Heart right ventricle (tissue), 16 donors: ENCODE results near the gene CATSPERE. TPM values are rescaled to one million over a fixed set of nuclear protein-coding genes. Genes with fewer than 3 reads are reported as not detected.

Source experiments
- ATAC-seq, 8 donors: fragments of 200-7000 bp; cut with Tn5 transposase; one replicate each; pipeline ENCODE4 v1.9.1; 2020; ENCODE audit warnings: mild to moderate bottlenecking in 8 of 8, moderate library complexity in 8 of 8, moderate number of reproducible peaks in 1 of 8
- DNase-seq, 2 donors: peaks; one replicate each; pipeline ENCODE4 v3.0.0-alpha.2; 2020
- H3K27ac ChIP-seq, 10 donors: fragments of 200-600 bp; sonication (generic) in 2 of 10; one replicate each; pipeline versions ENCODE4 v1.5.0 to v1.8.0; 2020 to 2022; ENCODE audit warnings: mild to moderate bottlenecking in 3 of 10
- H3K27me3 ChIP-seq, 7 donors: fragments of 200-600 bp; one replicate each; pipeline ENCODE4 v1.8.0; 2021 to 2022; ENCODE audit warnings: mild to moderate bottlenecking in 2 of 7
- H3K36me3 ChIP-seq, 9 donors: fragments of 200-600 bp; sonication (generic) in 1 of 9; one replicate each; pipeline versions ENCODE4 v1.5.0 to v1.8.0; 2020 to 2022; ENCODE audit warnings: mild to moderate bottlenecking in 2 of 9
- H3K4me1 ChIP-seq, 9 donors: fragments of 200-600 bp; sonication (generic) in 1 of 9; one replicate each; pipeline versions ENCODE4 v1.5.0 to v1.8.0; 2020 to 2022; ENCODE audit warnings: mild to moderate bottlenecking in 4 of 9
- H3K4me3 ChIP-seq, 10 donors: fragments of 200-600 bp; sonication (generic) in 2 of 10; one replicate each; pipeline versions ENCODE4 v1.5.0 to v1.8.0; 2020 to 2022; ENCODE audit warnings: mild to moderate bottlenecking in 7 of 10, moderate library complexity in 2 of 10
- H3K9me3 ChIP-seq, 11 donors: fragments of 200-600 bp in 10 of 11; sonication (generic) in 2 of 11; one replicate each; pipeline versions ENCODE4 v1.5.0 to v1.8.0; 2013 to 2022; ENCODE audit warnings: mild to moderate bottlenecking in 2 of 11, control low read depth in 1 of 11, moderate library complexity in 1 of 11
- WGBS, 2 donors: extraction: QIAGEN DNeasy Blood & Tissue Kit; methylation state at CpG; one replicate each; pipeline ENCODE4 v1.1.7; 2013; ENCODE audit warnings: inconsistent platforms in 1 of 2; 5-methylcytosine and 5-hydroxymethylcytosine counted together
- intact Hi-C, 10 donors: fragments of 100-400 bp; cut with DNase I; formaldehyde crosslinking; loops; one replicate each; pipeline versions ENCODE4 v1.11.1 to v1.14.2; 2022
- polyA plus RNA-seq, 2 donors: library from polyadenylated mRNA; stranded (reverse); fragments of 200-250 nt; gene quantifications; one replicate each; pipeline ENCODE4 v1.2.3, GENCODE V29; 2013
- total RNA-seq, 10 donors: library from RNA; stranded (reverse); fragmentation: NEBNext Ultra II Directional in 3 of 10; extraction: Animal tissue kit (Norgen Biotek cat#: 25700) in 3 of 10; gene quantifications; one replicate each; pipeline versions ENCODE4 v1.2.1 to v1.2.4, GENCODE V29; 2021 to 2023
- TF ChIP-seq, protein P1 (sequence below), 9 donors: fragments of 200-600 bp; sonication (generic) in 2 of 9; IDR thresholded peaks; one replicate each; pipeline versions ENCODE4 v1.5.0 to v1.8.0; 2021 to 2022; ENCODE audit warnings: antibody characterized with exemption in 9 of 9, mild to moderate bottlenecking in 5 of 9, moderate library complexity in 1 of 9
- donor health status: Arrhythmogenic right ventricular cardiomyopathy.
- donor health status: ischemic (EF 13 %, LVEDD 7.1; RV severe dilation, severe dysfunction).
- donor health status: healthy with polysubstance abuse.
- donor health status: DM: no; HTN: yes; CAD: no.
- donor health status: DM: no; HTN: no; CAD: no.
- donor health status: ischemic (EF 25% LVEDD 6.9; RV normal size, moderate dysfunction).
- donor health status: ischemic (EF 25% LVEDD 5.7; RV mildly dilated, moderate dysfunction).
- donor health status: healthy.
- donor health status: DM: yes; HTN: yes; CAD: no.
- donor health status: Ischemic cardiomyopathy.
- donor health status: ischemic (EF 35%, LVEDD 5.7; RV mildly dilated, moderate dysfunction).
- donor health status: nonischemic (EF 11% LVEDD 7.7; RV severe dilation, severe dysfunction).
- donor health status: DM: yes; HTN: yes; CAD: no.
- donor health status: PGD.
- donor health status: ischemic (EF 29% LVEDD 5.4; RV normal size, mild dysfunction).
- donor health status: nonischemic (EF 23%, LVEDD 6.1; RV moderate dilation, normal function).

Gene CATSPERE
- total and polyA plus RNA-seq, 12 donors, result 0.07 to 0.83 (median 0.26) TPM; not detected in 1

DNA sequence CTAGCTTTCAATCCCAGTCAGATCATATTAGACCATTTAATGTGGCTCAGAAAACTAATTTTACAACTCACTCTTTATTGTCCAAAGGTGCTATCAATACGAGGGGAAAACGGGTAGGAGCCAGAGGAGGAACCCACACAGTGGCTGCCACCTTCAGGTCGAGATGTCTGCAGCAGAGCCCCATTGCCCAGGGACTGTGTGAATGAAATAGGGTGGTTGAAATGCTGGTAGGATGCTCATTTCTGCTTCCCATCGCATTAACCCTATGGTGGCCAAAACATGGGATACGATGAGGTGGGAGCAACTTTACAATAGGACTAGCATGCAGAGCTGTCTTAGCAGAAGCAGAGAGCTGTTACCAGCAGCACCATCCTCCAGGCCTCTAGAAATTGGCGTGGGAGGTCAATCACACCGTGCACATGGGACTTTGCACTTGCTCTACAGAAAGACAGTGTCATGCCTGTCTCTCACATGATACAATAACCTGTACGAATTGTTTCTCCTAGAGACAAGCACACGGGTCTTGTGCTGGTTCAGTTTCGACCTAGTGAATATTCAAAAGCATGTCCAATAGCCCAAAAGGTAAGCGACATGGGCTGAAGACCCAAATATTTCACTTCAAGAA lies 122.4 kb downstream of the CATSPERE start:
- Histone ChIP-seq H3K36me3 (no peaks in the 10 kb centered on the region), H3K4me1 (no peaks in the 10 kb centered on the region), H3K4me3 (no peak overlapping the region), H3K27ac (no peak overlapping the region), H3K27me3 (no peaks in the 10 kb centered on the region), H3K9me3 (peaks cover 0 to 12% (median 0%) of the 10 kb centered on the region in 11 donors)
- TF ChIP-seq, protein P1, sequence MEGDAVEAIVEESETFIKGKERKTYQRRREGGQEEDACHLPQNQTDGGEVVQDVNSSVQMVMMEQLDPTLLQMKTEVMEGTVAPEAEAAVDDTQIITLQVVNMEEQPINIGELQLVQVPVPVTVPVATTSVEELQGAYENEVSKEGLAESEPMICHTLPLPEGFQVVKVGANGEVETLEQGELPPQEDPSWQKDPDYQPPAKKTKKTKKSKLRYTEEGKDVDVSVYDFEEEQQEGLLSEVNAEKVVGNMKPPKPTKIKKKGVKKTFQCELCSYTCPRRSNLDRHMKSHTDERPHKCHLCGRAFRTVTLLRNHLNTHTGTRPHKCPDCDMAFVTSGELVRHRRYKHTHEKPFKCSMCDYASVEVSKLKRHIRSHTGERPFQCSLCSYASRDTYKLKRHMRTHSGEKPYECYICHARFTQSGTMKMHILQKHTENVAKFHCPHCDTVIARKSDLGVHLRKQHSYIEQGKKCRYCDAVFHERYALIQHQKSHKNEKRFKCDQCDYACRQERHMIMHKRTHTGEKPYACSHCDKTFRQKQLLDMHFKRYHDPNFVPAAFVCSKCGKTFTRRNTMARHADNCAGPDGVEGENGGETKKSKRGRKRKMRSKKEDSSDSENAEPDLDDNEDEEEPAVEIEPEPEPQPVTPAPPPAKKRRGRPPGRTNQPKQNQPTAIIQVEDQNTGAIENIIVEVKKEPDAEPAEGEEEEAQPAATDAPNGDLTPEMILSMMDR (IDR thresholded peaks at IDR 0.05), result no peak
- no peak for ATAC-seq
- no peak for DNase-seq
- 77 to 80% methylated on average over 11 of the region's 11 CpGs for WGBS, 2 donors
- intact Hi-C loops, result no loop called here

DNA sequence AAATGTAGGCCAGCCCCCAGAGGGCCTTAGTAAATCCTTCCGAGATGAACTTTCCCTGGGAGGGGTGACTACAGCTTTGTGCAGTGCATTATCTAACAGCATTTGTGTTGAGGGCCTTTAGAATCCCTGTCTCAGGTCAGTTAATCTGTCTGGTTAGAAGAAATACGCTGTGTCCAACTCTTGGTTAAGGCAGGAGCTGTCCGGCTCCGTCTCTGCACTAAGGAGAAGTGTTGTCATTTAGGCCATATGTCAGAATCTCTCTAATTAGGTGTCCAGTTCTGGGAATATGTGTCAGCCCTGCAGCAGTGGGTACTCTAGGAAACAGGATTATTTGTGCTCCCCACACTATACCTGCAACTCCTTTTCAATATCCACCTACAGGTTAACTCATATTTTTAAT lies 124.8 kb downstream of the CATSPERE start:
- ATAC-seq (no peak), DNase-seq (no peak)
- 88 to 91% methylated on average over 4 of the region's 4 CpGs for WGBS, 2 donors
- no peak overlapping the region for H3K27ac ChIP-seq
- H3K9me3 ChIP-seq, result peaks cover 0 to 10% (median 0%) of the 10 kb centered on the region in 11 donors
- TF ChIP-seq, protein P1 (IDR thresholded peaks at IDR 0.05), result no peak
- no peaks in the 10 kb centered on the region for H3K36me3 ChIP-seq
- no peaks in the 10 kb centered on the region for H3K4me1 ChIP-seq
- H3K4me3 ChIP-seq, result no peak overlapping the region
- intact Hi-C loops, result no loop called here
- no peaks in the 10 kb centered on the region for H3K27me3 ChIP-seq

DNA sequence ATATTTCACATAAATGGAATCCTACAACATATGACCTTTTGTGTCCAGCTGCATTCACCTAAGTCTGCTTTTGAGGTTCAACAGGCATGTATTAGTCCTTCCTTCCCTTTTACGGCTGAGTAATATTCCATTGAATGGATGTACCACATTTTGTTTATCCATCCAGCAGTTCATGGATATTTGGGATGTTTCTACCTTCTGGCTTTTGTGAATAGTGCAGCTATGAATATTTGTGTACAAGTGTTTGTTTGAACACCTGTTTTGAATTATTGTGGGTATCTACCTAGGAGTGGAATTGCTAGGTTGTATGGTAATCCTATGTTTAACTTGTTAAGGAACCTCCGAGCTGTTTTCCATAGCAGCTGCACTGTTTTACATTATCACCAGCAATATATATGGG lies 129.6 kb downstream of the CATSPERE start:
- DNase-seq (no peak), ATAC-seq (no peak)
- H3K27ac ChIP-seq, result no peak overlapping the region
- no peaks in the 10 kb centered on the region for H3K36me3 ChIP-seq
- TF ChIP-seq, protein P1 (IDR thresholded peaks at IDR 0.05), result no peak
- no peaks in the 10 kb centered on the region for H3K4me1 ChIP-seq
- H3K27me3 ChIP-seq, result no peaks in the 10 kb centered on the region
- WGBS, 2 donors, result 94 to 95% methylated on average over 2 of the region's 2 CpGs
- no peak overlapping the region for H3K4me3 ChIP-seq
- intact Hi-C loops, result no loop called here
- H3K9me3 ChIP-seq, result peaks cover 0 to 13% (median 0%) of the 10 kb centered on the region in 11 donors

DNA sequence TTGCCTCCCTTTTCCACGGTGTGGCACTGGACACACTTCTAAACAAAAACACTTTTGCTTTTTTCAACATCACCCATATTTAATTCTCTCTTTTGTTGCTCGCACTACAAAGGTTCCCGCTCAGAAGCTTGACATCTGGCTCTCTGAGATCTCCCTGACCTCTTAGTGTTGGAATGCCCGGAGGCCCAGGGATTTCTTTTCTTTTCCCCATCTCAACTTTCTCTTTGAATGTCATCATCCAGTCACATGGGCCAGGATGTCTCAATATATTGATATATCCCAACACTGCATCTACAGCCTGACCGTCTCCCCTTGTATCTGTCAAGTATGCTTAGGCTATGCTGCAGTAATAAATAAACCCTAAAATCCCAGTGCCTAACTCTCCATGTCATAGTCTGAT lies 137.5 kb downstream of the CATSPERE start:
- Histone ChIP-seq H3K27ac (no peak overlapping the region), H3K9me3 (no peaks in the 10 kb centered on the region), H3K4me3 (no peak overlapping the region), H3K36me3 (no peaks in the 10 kb centered on the region), H3K4me1 (peaks cover 0 to 11% (median 0%) of the 10 kb centered on the region in 9 donors), H3K27me3 (peaks cover 0 to 6% (median 0%) of the 10 kb centered on the region in 7 donors)
- DNase-seq, result no peak
- intact Hi-C loops, result no loop called here
- no peak for ATAC-seq
- 91 to 93% methylated on average over 5 of the region's 5 CpGs for WGBS, 2 donors
- TF ChIP-seq, protein P1 (IDR thresholded peaks at IDR 0.05), result no peak
